Raji (cell line): ENCODE measurements around the gene PRKRA.

Experiments used
- POLR2A ChIP-seq: IDR thresholded peaks from 2 replicates; pipeline ENCODE4 v1.6.1; 2011; ENCODE audit warnings: low read depth, low read length, control low read depth; ENCODE audit not compliant: insufficient read depth

Gene PRKRA

DNA sequence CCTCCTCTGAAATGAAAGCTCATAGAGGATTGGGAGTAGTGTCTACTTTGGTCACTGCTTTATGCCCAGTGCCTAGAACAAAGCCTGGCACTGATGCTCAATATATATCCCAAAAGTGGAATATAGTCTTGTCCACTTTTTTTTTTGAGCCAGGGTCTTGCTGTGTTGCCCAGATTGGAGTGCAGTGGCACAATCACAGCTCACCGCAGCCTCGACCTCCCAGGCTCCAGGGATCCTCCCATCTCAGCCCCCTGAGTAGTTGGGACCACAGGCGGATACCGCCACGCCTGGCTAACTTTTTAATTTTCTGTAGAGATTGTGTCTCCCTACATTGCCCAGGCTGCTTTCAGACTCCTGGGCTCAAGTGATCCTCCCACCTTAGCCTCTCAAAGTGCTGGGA, 23.6 kb upstream of the PRKRA start:
- TF ChIP-seq POLR2A, result no peak

GRCh38 chr2:178473931-178474330, 23.0 kb upstream of the PRKRA start:
- TF ChIP-seq POLR2A, result no peak

DNA sequence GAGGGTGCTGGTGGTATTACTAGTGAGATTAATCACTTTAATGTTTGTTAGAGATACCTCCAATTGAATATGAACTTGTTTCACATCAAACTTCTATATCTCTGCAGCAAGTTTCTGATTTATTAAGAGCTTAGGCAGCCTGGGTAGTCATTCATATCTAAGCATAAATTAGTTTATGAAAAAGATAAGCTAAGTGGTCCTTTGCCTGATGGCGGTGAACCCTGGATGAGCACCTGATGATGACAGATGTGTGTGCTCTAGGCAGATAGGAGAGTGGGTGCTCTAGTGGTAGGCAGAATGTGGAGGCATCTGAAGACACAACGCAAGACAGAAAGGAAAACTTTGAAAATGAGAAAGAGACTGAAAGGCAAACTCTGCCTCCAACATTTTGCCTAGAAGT, 22.4 kb upstream of the PRKRA start:
- no peak for TF ChIP-seq POLR2A

GRCh38 chr2:178469219-178469849, 18.4 kb upstream of the PRKRA start:
- no peak for TF ChIP-seq POLR2A

GRCh38 chr2:178457390-178457886, 6.5 kb upstream of the PRKRA start:
- TF ChIP-seq POLR2A, result no peak

DNA sequence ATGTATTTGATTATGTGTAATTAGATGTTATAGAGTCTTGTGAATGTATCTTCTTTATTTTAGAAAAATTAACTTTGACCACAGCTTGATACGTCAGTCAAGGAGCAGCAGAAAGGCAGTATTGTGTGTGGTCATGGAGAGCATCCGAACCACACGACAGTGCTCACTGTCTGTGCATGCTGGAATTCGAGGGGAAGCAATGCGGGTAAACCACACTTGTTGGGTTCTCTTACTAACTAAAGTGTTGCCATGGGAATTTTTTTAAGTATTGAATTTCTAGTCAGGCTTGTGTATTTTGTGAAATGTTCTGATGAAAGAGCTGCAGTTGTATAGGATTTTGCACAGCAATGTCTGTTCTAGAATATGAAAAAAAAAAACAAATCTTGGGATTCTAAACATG, 5.0 kb upstream of the PRKRA start:
- no peak for TF ChIP-seq POLR2A

GRCh38 chr2:178452870-178453269, 1.9 kb upstream of the PRKRA start:
- TF ChIP-seq POLR2A, result no peak

DNA sequence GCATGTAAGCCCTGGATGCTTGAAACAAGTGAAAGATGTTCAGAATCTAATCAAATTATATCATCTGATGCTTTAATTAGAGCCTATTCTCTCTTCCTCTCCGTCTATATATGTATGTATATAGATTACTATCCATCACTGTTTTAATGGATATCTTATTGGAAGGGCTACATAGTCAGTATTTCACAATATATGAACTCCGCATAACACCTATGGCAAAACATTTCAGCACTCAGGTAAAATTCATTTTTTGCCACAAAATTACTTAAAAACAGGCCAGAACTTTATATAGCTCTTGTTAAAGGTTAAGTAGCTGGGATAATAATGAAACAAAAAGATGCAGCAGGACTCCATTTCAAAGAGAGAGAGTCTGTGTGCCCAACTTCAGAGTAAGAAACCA, 1.4 kb upstream of the PRKRA start:
- TF ChIP-seq POLR2A, result no peak

GRCh38 chr2:178450524-178450773, 526 bp downstream of the PRKRA start:
- peak; percentile 51; the same call in 1 of the 2 replicates for TF ChIP-seq POLR2A

DNA sequence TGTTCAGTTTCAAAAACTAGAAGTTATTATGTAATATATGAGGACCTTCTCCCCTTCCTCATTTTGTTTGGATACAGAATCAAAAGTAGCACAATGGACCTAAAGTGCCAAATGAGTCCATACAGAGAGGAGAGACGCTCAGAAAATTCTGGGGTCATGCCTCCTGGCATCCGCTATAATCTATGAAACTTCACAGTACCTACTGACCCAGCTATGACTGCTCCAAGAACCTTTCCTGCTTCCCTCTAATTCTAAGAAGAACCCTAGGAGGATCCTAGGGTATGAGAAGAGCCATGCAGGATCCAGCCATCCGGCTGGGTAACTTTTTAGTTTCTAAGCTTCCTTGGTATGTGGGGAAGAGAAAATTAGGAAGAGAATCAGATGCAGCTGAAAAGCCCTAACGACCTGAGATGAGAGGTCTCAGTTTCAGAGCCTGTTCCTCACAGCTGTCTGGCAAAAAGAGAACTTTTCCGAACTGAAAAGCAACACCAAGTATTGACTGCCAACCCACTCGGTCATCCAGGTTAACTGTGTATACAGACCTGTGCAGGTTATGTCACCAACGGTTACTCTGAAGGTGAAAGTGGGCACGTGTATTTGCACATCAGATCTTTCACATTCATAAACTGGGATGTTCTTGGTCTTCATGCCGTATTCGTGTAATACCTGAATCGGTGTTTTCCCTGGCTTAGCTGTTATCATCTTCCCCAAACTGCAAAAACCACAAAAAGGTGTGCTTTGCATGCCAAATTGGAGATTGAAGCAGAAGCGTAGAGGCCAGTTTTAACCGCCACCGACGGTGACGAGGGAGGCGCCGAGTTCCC, 1.1 kb downstream of the PRKRA start:
- TF ChIP-seq POLR2A, result no peak

GRCh38 chr2:178448968-178449661, 1.9 kb downstream of the PRKRA start:
- TF ChIP-seq POLR2A, result no peak

- TF ChIP-seq POLR2A, result no peak
These were observed 9.5 kb downstream of the PRKRA start for GRCh38 chr2:178441426-178441825.

- TF ChIP-seq POLR2A, result no peak
These were observed 14.3 kb downstream of the PRKRA start for GRCh38 chr2:178436662-178437061.

DNA sequence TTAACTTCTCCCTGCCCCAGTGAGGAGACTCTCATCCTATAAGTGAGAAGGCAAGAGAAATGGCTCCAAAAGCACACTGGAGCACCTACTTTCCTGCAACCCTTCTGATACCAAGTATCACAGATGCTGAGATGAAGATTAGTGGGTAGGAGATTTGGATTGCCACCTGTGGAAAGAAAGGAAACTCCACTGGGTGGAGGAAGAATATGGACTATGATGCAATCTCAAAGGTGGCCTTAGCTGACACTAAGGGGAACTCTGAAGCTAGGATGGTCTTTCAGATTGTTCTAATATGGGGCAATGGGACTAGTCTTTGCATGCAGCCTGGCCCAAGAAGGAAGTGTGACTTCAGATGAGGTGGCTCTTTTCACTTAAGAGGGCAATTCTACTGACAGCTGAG, 21.6 kb downstream of the PRKRA start:
- no peak for TF ChIP-seq POLR2A

DNA sequence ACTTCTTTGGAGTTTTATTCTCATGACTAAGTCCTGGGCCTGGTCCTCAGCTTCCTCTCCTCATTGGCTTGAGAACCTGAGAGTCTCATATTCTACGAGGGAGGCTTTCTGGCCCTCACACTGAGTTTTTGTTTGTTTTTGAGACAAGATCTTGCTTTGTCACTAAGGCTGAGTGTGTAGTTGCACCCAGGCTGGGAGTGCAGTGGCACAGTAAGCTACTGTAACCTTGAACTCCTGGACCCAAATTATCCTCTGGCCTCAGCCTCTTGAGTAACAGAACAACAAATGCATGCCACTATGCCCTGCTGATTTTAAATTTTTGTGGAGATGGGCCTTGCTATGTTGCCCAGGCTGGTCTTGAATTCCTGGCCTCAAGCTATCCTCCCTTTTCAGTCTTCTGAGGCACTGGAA, 22.6 kb downstream of the PRKRA start:
- TF ChIP-seq POLR2A, result no peak

DNA sequence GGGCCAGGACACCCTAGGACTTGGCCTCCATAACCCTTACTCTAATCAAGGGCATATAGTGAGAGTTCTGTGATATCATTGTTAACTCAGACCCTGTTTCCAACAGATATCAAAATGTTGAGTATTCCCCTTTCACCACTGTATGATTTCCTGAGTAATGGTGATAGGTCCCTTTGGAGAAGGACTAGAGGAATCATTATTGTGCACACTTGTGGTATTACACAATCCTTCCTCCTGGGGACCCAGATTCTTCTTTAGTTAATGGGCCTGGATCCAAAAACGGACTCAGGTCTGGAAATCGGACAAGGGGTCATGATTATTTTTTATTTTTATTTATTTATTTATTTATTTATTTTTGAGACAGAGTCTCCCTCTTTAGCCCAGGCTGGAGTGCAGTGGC, 23.5 kb downstream of the PRKRA start:
- TF ChIP-seq POLR2A, result no peak
